Measurements from ENCODE around the gene AMDHD1.

The AMDHD1 gene

GRCh38 chr12:95978774-95979173 is 35.6 kb downstream of the AMDHD1 start:
- ChIA-PET CTCF (interaction anchor here (0.7 to 2.1 kb wide), 2 partner anchors 19 to 1137 kb away, joined by 3 to 9 read pairs; no protein-coding TSS in a partner anchor), POLR2A (no interaction called here)
- Histone ChIP-seq H3K4me3 (ENCODE audit: low read depth, low read length) (no peak overlapping the region), H3K4me1 (ENCODE audit: control insufficient read depth, insufficient read depth, low read length) (no peaks in the 10 kb centered on the region), H3K9me3 (ENCODE audit: control insufficient read depth, insufficient read depth, low read depth, low read length) (no peaks in the 10 kb centered on the region), H3K36me3 (ENCODE audit: control insufficient read depth in 2 of 2, insufficient read depth in 1 of 2, low read length in 2 of 2) (no peaks in the 10 kb centered on the region), H3K27ac (ENCODE audit: extremely low read depth, low read depth, low read length) (no peak overlapping the region)
- no peak for TF ChIP-seq HOXA7 (CRISPR knock-in tag; IDR thresholded peaks at IDR 0.05; ENCODE audit: borderline replicate concordance)
- TF ChIP-seq PRDM10 (tag by site-specific recombination; IDR thresholded peaks at IDR 0.05): no peak
- TF ChIP-seq OSR2 (tag by site-specific recombination; IDR thresholded peaks at IDR 0.05): no peak
- no peak for TF ChIP-seq ZNF701 (tag by site-specific recombination; IDR thresholded peaks at IDR 0.05)
- no peak for TF ChIP-seq ZNF777 (tag by site-specific recombination; IDR thresholded peaks at IDR 0.05; ENCODE audit: borderline replicate concordance)
- TF ChIP-seq TSHZ1 (tag by site-specific recombination; IDR thresholded peaks at IDR 0.05; ENCODE audit: borderline replicate concordance): no peak
- no peak for TF ChIP-seq ZNF416 (tag by site-specific recombination; IDR thresholded peaks at IDR 0.05)
- TF ChIP-seq EGR2 (tag by site-specific recombination; IDR thresholded peaks at IDR 0.05; ENCODE audit: low read depth): no peak
- TF ChIP-seq MYNN (tag by site-specific recombination; IDR thresholded peaks at IDR 0.05; ENCODE audit: borderline replicate concordance): no peak
- no peak for TF ChIP-seq OVOL3 (tag by site-specific recombination; IDR thresholded peaks at IDR 0.05)
- no peak for TF ChIP-seq PRDM2 (tag by site-specific recombination; IDR thresholded peaks at IDR 0.05; ENCODE audit: borderline replicate concordance)
- TF ChIP-seq GLIS1 (tag by site-specific recombination; IDR thresholded peaks at IDR 0.05): no peak
- no peak for TF ChIP-seq ZNF626 (tag by site-specific recombination; IDR thresholded peaks at IDR 0.05)

Measured in HEK293 (cell line).